ENCODE measurements around the gene FADS6. TPM values are rescaled to one million over a fixed set of nuclear protein-coding genes. Genes with fewer than 3 reads are reported as not detected.

The FADS6 gene
- total and polyA plus RNA-seq, 10 of the 15 experiments (the other 5 are each of a cell fraction or from before 2014, with no cell fraction given), result not detected

- H3K4me3 ChIP-seq, result no peak overlapping the region
- H3K9me3 ChIP-seq (replicated peaks; ENCODE audit: control insufficient read depth, insufficient read depth, low read length), result no peaks in the 10 kb centered on the region
- TF ChIP-seq PKNOX1 (IDR thresholded peaks at IDR 0.05) (no peak), GABPA (IDR thresholded peaks at IDR 0.05; ENCODE audit: low read depth) (no peak), KDM1A (IDR thresholded peaks at IDR 0.05; ENCODE audit: borderline replicate concordance) (no peak), HDAC2 (IDR thresholded peaks at IDR 0.05) (no peak), ASH2L (IDR thresholded peaks at IDR 0.05; ENCODE audit: borderline replicate concordance, low read depth) (no peak), CREB1 (IDR thresholded peaks at IDR 0.05; ENCODE audit: low read depth) (no peak), SUZ12 (IDR thresholded peaks at IDR 0.05; ENCODE audit: unreplicated experiment) (no peak), ZBED1 (IDR thresholded peaks at IDR 0.05; ENCODE audit: borderline replicate concordance) (no peak), EGR1 (IDR thresholded peaks at IDR 0.05; ENCODE audit: borderline replicate concordance in 1 of 2, low read depth in 2 of 2, low read length in 2 of 2) (no peak), SIN3A (IDR thresholded peaks at IDR 0.05; ENCODE audit: low read depth, low read length) (no peak), EZH2 (IDR thresholded peaks at IDR 0.05; ENCODE audit: borderline replicate concordance, control insufficient read depth, low read depth, low read length) (no peak), ATF3 (IDR thresholded peaks at IDR 0.05; ENCODE audit: borderline replicate concordance, extremely low read depth, low read depth, low read length) (no peak), HCFC1 (IDR thresholded peaks at IDR 0.05; ENCODE audit: low read length) (no peak), ZZZ3 (IDR thresholded peaks at IDR 0.05; ENCODE audit: control insufficient read depth, insufficient read length, low read depth) (no peak), STAT3 (IDR thresholded peaks at IDR 0.05; ENCODE audit: low read depth, low read length) (no peak), NR2F1 (conservative IDR thresholded peaks at IDR 0.05) (no peak), MAX (IDR thresholded peaks at IDR 0.05; ENCODE audit: low read depth, low read length) (no peak), BRCA1 (IDR thresholded peaks at IDR 0.05; ENCODE audit: low read depth, low read length) (no peak), ZNF622 (IDR thresholded peaks at IDR 0.05) (no peak)
- no peak overlapping the region for H3K27ac ChIP-seq (ENCODE audit: control insufficient read depth, insufficient read depth)
- H3K79me2 ChIP-seq (ENCODE audit: control insufficient read depth, insufficient read depth, low read length), result no peaks in the 10 kb centered on the region
- no peak overlapping the region for H3K4me2 ChIP-seq (ENCODE audit: control insufficient read depth, insufficient read depth)
- ATAC-seq, result no peak
- ChIA-PET CTCF (interaction anchor here (0.6 kb wide), 1 partner anchor 94 kb away, joined by 3 read pairs; no protein-coding TSS in a partner anchor), POLR2A (no interaction called here), RAD21 (ENCODE audit: unreplicated experiment) (no interaction called here), SMC1A (ENCODE audit: uncharacterized antibody, unreplicated experiment) (no interaction called here)
- H2AFZ ChIP-seq (ENCODE audit: control insufficient read depth, low read depth, low read length), result no peak overlapping the region
- BruUV-seq (replicated peaks), result no TSS peak
- H3K36me3 ChIP-seq (ENCODE audit: control insufficient read depth in 2 of 2, insufficient read depth in 2 of 2, low read length in 1 of 2), result peaks cover 0 to 4% of the 10 kb centered on the region in 2 experiments; a peak in 1 of 4 replicates
- peaks cover 12% of the 10 kb centered on the region; the same call in 1 of the 2 replicates for H3K4me1 ChIP-seq (ENCODE audit: control insufficient read depth, insufficient read depth, low read length)
- no peaks in the 10 kb centered on the region for H3K27me3 ChIP-seq (replicated peaks in 1 of 2; ENCODE audit: control insufficient read depth in 2 of 2, insufficient read depth in 2 of 2, low read length in 1 of 2)
- intact Hi-C loops (cut with micrococcal nuclease; ENCODE audit: unreplicated experiment) (no loop called here), in situ Hi-C loops (cut with MboI) (no loop called here)
- no peak for FAIRE-seq
- no peak for DNase-seq (ENCODE audit: low read depth, low spot score)
- 72% methylated on average over 19 of the region's 19 CpGs for WGBS (ENCODE audit: insufficient coverage, insufficient replicate concordance, low lambda C conversion rate, missing lambda C conversion rate)
- no peaks in the 10 kb centered on the region for H4K20me1 ChIP-seq (ENCODE audit: control insufficient read depth, insufficient read depth)
- H3K9ac ChIP-seq (ENCODE audit: control insufficient read depth, insufficient read depth, low read length), result no peak overlapping the region
These were observed 62.6 kb downstream of the FADS6 start for GRCh38 chr17:74830861-74831260.

Data from GM12878 (cell line).